GM21786 (cell line): ENCODE data around the gene NFKB1.
A peak's percentile ranks its signal among the peaks of the same experiment; 100 is the strongest.

ENCODE experiments used
- ATAC-seq: cut with Tn5 transposase; IDR thresholded peaks from one replicate; pipeline ENCODE4 v1.9.1; 2021; ENCODE audit not compliant: unreplicated experiment

NFKB1 gene

DNA sequence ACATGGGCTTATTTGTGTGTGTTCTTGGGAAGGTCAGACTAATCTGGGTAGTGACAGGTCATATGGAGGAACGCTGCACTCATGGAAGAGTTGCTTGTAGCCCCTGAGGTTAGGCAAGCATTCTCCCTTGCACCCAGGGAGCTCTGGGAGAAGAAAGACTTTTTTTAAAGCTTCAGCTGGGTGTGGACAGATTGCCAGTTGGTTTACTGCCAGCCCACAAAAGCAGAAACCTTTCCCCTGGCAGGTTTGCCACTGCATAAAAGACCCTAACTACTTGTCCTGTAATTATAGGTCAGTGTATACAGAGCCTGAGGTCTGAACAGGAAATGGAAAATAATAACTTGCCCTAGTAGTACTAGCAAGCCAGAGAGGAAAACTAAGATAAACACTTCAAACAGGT is 7.4 kb upstream of the NFKB1 start:
- ATAC-seq: peak; percentile 60

DNA sequence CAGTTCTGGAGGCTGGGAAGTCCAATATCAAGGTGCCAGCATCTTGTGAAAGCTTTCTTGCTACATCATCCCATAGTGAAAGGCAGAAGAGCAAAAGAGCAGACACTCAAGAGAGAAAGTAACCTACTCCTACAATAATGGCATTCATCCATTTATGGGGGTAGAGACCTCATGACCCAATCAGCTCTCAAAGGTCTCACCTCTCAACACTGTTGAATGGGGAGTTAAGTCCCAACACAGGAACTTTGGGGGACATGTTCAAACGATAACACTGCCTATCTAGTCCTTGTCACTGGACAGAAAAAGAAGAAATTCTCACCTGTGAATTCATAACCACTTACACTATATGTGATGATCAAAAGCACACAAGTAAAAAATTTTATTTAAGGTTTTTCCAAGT is 6.6 kb upstream of the NFKB1 start:
- ATAC-seq: no peak

DNA sequence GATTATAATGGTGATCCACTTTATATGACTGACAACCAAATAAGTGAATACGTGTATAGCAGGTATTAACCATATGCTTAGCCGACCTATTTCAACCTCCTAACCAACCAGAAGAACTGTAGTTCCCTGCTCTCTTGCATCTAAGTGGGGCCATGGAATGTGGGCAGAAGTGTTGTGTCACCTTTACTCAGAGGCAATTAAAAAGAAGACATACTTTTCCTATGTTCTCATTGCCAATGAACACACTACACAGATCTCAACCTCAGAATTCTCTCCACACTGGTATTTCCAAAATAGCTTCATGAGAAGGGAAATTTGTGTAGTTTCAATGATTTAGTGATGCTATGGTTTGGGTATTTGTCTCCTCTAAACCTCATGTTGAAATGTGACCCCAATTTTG is 3.2 kb upstream of the NFKB1 start:
- ATAC-seq: no peak

DNA sequence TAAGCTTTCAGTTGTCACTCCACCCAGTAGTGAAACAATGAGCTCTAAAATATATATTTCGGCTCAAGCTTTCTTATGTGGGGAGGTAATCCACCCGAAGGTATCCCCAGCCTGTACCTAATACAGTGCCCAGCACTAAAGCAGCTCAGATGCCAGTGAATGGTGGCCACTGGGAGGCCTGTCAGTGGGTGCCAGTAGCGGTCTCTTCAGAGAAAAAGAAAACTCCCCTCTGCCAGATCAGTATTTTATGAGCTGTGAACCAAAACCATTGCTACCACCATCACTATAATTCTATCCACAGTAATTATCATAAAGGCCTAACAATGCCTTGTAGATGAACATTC is 835 bp upstream of the NFKB1 start:
- peak; percentile 27 for ATAC-seq

DNA sequence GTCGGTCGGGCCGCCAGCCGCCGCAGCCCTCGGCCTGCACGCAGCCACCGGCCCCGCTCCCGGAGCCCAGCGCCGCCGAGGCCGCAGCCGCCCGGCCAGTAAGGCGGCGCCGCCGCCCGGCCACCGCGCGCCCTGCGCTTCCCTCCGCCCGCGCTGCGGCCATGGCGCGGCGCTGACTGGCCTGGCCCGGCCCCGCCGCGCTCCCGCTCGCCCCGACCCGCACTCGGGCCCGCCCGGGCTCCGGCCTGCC is 213 bp downstream of the NFKB1 start:
- peak; percentile 29 for ATAC-seq

DNA sequence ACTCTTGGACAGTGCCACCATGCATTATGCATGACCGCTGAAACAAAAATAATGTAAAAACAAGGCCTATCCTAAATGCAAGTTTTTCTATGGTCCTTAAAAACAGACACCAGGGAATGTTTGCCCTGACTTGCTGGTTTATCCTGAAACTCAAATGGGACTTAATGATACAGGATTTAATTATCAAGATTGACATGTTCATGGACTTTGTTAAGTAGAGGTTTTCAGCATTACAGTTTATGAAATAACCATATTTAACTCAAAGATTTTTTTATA is 1.3 kb downstream of the NFKB1 start:
- no peak for ATAC-seq

DNA sequence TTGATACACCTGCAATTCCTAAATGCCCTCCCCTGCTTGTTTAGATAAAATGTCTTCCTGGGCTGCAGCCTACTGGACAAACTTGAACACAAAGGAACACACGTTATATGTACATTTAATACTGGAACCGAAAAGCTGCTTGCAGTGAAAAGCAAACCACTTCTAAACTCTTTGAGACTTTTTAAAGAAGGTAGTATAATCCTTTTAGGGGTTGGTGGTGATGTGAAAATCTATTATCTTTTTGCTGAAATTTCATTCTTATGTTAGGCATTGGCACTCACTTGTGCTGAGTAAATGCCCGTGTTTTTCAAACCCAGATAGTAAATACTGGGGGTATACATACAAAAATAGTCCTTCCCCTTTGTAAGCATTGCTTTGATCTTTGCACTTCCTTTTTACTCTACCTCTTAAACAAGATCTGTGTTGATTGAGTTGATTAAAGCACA is 2.2 kb downstream of the NFKB1 start:
- ATAC-seq: no peak

DNA sequence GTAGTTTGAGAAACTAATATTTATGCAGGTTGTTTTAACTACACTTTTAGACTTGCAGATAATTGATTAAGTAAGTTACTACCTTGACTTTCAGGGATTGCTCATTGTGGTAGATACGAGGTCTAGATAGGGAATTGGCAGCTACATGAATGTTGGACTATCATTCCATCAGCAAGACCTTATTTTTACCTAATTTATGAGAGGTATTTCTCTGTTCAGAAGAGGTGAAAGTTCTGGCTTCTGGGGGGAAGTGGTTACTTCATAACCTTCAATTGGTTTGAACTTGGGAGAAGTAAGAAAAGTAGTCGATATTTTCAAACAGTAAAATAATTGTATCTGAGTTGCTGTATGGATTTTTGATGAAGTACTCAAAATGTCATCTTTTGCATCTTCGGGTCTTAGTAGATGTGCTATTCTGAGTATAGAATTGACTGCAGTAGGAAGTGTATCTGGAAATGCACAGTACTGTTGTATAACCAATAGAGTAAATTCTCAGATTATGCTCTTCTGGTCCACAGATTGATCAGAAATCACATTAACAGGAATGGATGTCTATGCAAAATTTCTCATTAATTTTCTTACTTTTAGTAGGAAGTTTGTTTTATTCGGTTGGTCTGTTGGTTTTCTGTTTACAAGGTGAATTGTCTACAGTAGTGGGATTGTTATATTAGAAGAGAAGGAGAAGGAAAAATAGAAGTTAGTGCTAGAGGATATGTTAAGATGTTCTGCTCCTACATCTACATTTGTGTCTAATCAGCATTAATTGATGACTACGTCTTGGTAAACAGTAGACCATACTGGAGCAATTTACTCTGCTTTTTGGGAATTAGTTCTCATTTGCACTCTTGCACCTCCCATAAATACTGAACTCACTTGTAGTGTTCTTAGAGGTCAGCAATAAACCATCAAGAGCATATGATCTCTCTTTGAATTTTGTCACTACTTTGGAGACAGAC is 3.0 kb downstream of the NFKB1 start:
- ATAC-seq: no peak

DNA sequence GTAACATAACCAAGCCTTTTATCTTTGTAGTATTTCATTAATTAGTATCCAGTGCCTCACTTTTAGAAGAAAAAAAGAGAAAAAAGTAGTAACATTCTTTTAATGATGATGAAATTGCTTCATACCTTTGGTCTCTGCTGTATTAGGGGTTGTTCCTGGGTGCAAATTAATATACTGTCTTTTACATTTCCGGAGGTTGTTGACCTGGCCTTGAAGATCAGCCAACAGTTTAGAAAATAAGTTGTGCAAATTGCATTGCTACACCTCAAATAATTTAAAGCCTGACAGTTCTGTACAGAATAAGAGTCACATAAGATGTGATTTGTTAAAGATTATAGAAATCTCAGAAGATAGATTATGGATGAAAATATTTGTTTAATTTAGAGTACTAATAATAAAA is 3.8 kb downstream of the NFKB1 start:
- ATAC-seq: no peak

DNA sequence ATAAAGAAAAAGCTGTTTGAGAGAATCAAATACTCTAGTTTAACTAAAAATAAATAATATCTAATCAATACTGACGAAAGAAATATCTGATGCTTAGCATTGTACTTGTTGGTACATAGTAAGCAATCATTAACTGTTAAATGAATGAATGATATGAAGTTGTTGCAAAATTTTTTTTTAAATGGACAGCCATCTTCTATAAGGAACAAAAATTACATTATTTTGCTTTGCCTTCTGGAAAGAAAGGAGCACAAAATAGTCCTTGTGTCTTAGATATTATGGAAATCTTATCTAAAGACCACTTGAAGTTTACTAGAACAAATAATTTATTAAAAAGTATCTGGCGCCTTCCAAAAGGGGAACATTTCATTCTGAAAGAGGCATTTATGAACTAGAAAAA is 4.5 kb downstream of the NFKB1 start:
- no peak for ATAC-seq

DNA sequence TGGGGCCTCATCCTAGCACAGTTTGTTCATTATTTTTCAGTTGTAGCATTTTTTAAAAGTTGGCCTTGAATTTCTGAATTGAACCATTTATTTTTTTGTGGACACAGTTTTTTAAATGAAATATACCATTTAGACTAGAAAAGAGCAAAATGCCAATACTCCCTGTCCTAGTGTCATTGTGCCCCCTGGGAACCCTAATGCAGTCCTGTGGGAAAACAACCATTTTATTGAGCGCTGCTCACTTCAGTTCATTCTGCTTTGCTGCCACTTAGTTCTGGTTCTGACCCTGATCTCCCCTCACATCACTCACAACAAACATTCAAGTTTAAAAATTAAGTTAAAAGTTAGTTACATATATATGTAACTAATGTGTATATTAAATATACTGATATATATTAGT is 5.4 kb downstream of the NFKB1 start:
- no peak for ATAC-seq

DNA sequence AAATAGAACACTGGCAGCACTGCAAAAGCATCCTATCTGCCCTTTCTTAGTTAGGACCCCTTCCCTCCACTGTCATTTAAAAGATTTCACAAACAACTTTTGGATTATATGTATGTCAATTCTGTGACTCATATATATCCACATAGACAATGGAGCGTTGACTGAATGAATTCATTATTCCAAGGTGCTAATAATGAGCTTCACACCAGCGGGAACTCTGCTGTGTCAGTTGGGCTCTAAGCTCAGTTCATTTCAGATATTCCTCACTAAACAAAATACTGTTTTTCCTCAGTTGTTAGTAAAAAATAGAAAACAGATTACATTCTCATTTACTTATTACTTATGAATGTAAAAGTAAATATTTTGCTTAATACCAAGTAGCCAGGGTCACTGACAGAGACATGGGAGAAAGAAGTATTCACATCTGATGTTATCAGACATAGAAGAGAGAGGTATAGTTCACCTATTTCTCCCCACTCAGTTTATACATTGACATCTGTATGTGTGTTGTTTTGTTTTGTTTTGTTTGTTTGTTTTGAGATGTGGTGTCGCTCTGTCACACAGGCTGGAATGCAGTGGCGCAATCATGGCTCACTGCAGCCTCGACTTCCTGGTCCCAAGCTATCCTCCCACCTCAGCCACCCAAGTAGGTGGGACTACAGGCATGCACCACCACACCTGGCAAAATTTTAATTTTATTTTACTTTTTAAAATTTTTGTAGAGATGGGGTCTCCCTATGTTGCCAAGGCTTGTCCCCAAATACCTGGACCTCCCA is 10.9 kb downstream of the NFKB1 start:
- ATAC-seq: no peak

DNA sequence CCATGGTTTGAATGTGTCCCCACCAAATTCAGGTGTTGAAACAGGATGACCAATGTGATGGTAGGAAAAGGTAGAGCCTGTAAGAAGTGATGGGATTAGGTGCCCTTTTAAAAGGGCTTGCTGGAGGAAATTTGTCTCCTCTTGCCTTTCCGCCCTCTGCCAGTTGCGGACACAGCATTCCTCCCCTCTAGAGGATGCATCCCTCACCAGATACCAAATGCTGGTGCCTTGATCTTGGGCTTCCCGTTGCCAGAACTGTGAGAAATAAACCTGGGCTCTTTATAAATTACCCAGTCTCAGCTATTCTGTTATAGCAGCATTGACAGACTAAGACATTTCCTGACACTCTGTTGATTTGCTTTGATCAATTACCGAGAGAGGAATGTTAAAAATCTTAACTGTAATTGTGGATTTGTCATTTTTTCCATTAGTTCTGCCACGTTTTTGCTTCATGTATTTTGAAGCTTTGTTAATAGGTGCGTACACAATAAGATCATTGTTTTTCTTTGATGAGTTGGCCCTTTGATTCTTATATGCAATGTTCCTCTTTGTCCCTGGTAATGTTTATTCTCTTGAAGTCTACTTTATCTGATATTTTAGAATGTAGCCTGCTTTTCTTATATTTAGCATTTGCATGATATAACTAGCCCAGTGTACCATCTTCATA is 13.3 kb downstream of the NFKB1 start:
- no peak for ATAC-seq

DNA sequence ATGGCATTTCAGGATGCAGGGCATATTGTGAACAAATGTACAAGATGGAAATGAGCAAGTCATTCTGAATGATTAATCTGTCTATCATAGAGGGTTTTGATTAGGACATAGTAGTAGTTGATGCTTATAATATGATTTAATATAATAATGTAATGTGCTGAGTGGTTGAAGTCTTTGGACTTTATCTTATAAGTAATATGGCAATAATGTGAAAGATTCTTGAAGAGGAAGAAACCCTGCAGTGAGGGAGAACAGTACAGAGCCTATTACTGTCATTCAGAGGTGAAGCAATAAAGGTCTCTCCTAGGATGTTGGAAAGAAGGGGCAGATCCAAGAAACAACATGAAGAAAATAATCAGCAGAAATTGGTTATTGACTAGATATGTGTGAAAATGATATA is 16.6 kb downstream of the NFKB1 start:
- no peak for ATAC-seq

DNA sequence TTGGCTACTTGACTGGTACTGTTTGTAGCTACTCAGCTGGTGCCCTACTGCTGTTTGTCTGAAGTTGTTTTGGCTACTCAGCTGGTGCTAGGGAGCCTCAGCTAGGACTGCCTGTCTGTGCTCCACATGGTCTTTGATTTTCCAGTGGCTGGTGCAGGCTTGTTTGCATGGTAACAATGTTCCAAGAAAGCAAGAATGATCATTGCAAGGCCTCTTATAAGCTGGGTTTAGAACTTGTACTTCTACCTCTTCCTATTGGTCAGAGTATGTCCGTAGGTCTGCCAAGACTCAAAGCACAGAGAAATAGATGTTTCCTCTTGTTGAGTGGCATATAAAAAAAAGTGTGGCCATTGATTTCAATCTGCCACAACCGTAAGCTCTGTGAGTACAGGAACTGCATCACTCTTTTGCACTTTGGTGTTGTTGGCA is 17.6 kb downstream of the NFKB1 start:
- ATAC-seq: no peak

DNA sequence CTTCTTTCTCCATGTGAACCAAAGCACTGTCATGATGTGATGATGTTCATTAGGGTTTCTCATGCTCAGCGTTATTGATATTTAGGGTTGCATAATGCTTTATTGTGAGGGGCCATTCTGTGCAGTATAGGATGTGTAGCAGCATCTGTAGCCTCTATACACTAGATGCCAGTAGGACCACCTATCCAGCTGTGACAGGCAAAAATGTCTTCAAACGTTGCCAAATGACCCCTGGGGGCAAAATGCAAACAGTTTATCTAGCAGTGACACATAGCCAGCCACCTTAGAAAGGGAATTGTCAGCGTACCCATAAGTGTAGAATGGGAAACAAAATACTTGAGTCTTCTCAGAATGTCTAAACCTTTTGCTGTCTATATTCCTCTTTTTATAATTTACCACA is 18.8 kb downstream of the NFKB1 start:
- no peak for ATAC-seq

DNA sequence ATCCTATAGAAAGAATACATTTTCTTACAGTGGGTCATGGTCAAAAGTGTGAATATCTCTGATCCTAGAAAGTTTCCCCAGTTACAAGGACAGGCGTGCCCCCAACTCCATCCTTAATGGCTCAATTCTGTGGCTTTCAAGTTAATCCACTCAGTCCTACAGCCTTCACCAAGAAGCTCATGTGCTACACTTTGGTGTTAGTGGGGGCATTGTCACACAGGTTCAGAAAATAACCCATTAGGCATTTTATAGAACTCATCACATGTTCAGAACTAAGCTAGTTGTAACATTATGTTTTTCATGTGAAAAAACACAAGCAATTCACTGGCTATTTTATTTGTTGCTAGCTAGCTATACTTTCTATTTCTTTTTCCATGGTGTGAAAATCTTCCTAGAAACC is 20.4 kb downstream of the NFKB1 start:
- ATAC-seq: no peak

DNA sequence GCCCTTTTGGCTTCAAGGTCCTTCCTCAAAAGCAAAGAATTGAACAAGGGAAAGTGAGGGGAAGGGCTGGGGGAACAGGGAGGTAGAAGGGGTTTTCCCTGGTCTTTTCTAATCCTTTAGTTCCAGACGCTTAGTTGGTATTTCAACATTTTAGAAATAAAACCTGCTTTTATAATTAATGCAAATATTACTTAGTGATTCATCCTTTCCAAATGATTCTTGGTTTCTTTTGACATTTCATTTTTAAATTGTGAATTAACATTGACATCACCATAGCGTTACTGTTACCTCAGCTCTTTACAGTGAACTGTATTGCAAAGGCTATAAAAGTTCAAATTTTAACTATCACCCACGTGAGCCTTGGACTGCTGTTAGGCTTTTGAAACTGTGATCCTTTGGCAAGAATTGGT is 20.9 kb downstream of the NFKB1 start:
- no peak for ATAC-seq

DNA sequence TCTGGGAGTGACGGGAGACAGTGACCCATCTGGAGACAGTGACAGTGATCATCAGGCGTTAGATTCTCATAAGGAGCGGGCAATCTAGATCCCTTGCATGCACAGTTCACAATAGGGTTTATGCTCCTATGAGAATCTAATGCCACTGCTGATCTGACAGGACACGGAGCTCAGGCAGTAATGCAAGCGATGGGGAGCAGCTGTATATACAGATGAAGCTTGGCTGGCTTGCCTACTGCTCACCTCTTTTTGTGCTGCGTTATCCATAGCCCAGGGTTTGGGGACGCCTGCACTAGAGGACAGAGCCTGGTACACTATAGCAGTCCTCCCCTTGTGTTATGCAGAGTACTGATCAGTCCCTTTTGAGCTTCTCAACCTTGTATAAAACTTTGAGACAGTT is 23.5 kb downstream of the NFKB1 start:
- ATAC-seq: no peak

DNA sequence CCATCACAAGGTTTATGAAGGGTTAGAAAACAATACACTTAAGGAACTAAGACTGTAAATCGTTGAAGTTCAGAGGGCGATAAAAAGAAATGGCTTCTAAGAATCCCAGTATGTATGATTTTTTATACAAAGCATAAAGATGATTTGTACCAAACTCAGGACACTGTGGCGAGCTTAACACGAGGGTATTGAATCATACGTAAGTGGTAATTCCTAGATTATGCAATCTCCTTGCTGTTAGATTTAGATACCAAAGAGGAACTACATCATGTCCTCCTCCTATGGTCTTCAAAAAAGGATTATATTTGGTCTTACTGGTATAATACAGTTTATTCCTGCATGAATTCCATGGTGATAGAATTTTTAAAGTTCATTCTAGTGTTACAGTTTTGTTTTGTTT is 23.9 kb downstream of the NFKB1 start:
- ATAC-seq: no peak

DNA sequence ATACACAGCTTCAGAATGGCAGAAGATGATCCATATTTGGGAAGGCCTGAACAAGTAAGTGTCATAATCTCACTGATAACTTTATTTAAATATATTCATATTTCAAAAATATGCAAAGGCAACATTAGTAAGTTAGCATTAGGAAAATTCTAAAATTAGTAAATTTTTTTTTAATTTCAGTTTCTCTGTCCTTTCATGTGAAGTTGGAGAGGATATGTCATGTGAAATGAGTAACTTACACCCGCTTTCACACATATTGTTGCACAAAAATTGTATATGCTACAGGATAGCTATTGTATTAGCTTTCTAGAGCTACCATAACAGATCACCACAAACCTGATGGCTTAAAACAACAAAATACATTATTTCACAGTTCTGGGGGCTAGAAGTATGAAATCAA is 24.3 kb downstream of the NFKB1 start:
- no peak for ATAC-seq

DNA sequence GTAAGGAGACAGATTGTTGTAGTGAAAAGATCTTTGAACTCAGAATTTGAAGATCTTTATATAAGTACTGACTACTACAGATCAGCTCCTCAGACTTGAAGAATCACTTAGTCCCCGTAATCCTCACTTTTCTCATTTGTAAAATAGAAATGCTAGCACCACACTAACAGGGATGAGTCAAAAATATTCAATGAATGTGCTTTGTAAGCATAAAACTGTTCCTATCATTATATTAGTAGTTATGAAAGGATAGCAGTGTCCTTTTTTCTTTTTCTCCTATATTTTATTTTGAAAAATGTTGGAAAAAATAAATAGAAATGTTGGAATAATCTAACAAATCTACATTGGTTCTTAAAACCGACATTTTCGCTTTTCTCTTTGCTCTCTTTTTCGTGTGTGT is 25.4 kb downstream of the NFKB1 start:
- no peak for ATAC-seq
